Measurements from ENCODE around the gene HPCAL4.

Gene HPCAL4

GRCh38 chr1:39671433-39671792 lies 19.8 kb downstream of the HPCAL4 start:
- no peak overlapping the region for H3K9ac ChIP-seq (ENCODE audit: low read length in 5 of 5)
- peaks cover 0 to 25% (median 16%) of the 10 kb centered on the region in 5 donors for H3K4me1 ChIP-seq (ENCODE audit: control insufficient read depth in 5 of 5, insufficient read depth in 5 of 5, low read length in 5 of 5)
- peaks cover 3 to 31% (median 21%) of the 10 kb centered on the region in 5 donors for H3K27me3 ChIP-seq (ENCODE audit: control insufficient read depth in 5 of 5, insufficient read depth in 4 of 5, low read length in 5 of 5)
- H3K9me3 ChIP-seq (ENCODE audit: control insufficient read depth in 5 of 5, low read length in 5 of 5) = no peaks in the 10 kb centered on the region
- H3K27ac ChIP-seq (ENCODE audit: low read depth, low read length) = no peak overlapping the region
- H3K4me3 ChIP-seq (ENCODE audit: low read depth in 1 of 5, low read length in 5 of 5) = peak overlapping the region; percentile 39 to 67 (median 52)
- no peaks in the 10 kb centered on the region for H3K36me3 ChIP-seq (ENCODE audit: control insufficient read depth in 5 of 5, insufficient read depth in 5 of 5, low read length in 5 of 5)

GRCh38 chr1:39670689-39671088 lies 20.5 kb downstream of the HPCAL4 start:
- no peaks in the 10 kb centered on the region for H3K9me3 ChIP-seq (ENCODE audit: control insufficient read depth in 5 of 5, low read length in 5 of 5)
- no peaks in the 10 kb centered on the region for H3K36me3 ChIP-seq (ENCODE audit: control insufficient read depth in 5 of 5, insufficient read depth in 5 of 5, low read length in 5 of 5)
- peaks cover 0 to 25% (median 16%) of the 10 kb centered on the region in 5 donors for H3K4me1 ChIP-seq (ENCODE audit: control insufficient read depth in 5 of 5, insufficient read depth in 5 of 5, low read length in 5 of 5)
- H3K9ac ChIP-seq (ENCODE audit: low read length in 5 of 5) = no peak overlapping the region
- H3K27ac ChIP-seq (ENCODE audit: low read depth, low read length) = no peak overlapping the region
- H3K27me3 ChIP-seq (ENCODE audit: control insufficient read depth in 5 of 5, insufficient read depth in 4 of 5, low read length in 5 of 5) = peaks cover 3 to 31% (median 21%) of the 10 kb centered on the region in 5 donors
- H3K4me3 ChIP-seq (ENCODE audit: low read depth in 1 of 5, low read length in 5 of 5) = no peak overlapping the region

DNA sequence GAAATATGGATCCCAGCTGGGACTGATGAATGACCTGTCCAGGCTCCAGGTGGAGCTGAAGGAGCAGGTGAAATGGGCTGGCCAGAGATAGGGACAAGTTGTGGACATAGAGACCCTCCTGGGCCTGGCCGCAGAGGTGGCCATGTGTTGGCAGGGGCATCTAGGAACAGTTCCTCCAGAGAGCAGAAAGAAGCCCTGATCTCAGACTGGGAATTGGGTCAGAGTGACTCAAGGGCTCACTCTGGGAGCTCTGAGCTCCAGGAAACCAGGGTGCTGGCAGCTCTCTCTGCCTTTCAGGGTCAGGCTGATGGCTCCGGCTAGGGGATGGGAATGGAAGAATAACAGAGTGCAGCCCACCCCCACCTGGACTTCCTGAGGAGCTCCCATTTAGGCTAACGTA lies 22.3 kb downstream of the HPCAL4 start:
- Histone ChIP-seq H3K9ac (ENCODE audit: low read length in 5 of 5) (no peak overlapping the region), H3K4me1 (ENCODE audit: control insufficient read depth in 5 of 5, insufficient read depth in 5 of 5, low read length in 5 of 5) (peaks cover 0 to 25% (median 16%) of the 10 kb centered on the region in 5 donors), H3K4me3 (ENCODE audit: low read depth in 1 of 5, low read length in 5 of 5) (no peak overlapping the region), H3K9me3 (ENCODE audit: control insufficient read depth in 5 of 5, low read length in 5 of 5) (no peaks in the 10 kb centered on the region), H3K27ac (ENCODE audit: low read depth, low read length) (no peak overlapping the region), H3K36me3 (ENCODE audit: control insufficient read depth in 5 of 5, insufficient read depth in 5 of 5, low read length in 5 of 5) (no peaks in the 10 kb centered on the region), H3K27me3 (ENCODE audit: control insufficient read depth in 5 of 5, insufficient read depth in 4 of 5, low read length in 5 of 5) (peaks cover 0 to 28% (median 20%) of the 10 kb centered on the region in 5 donors)

- peaks cover 0 to 25% (median 16%) of the 10 kb centered on the region in 5 donors for H3K4me1 ChIP-seq (ENCODE audit: control insufficient read depth in 5 of 5, insufficient read depth in 5 of 5, low read length in 5 of 5)
- no peak overlapping the region for H3K27ac ChIP-seq (ENCODE audit: low read depth, low read length)
- H3K27me3 ChIP-seq (ENCODE audit: control insufficient read depth in 5 of 5, insufficient read depth in 4 of 5, low read length in 5 of 5) = peaks cover 0 to 28% (median 20%) of the 10 kb centered on the region in 5 donors
- no peaks in the 10 kb centered on the region for H3K9me3 ChIP-seq (ENCODE audit: control insufficient read depth in 5 of 5, low read length in 5 of 5)
- H3K4me3 ChIP-seq (ENCODE audit: low read depth in 1 of 5, low read length in 5 of 5) = no peak overlapping the region
- H3K36me3 ChIP-seq (ENCODE audit: control insufficient read depth in 5 of 5, insufficient read depth in 5 of 5, low read length in 5 of 5) = no peaks in the 10 kb centered on the region
- H3K9ac ChIP-seq (ENCODE audit: low read length in 5 of 5) = no peak overlapping the region
These were observed 23.1 kb downstream of the HPCAL4 start for GRCh38 chr1:39668111-39668510.

DNA sequence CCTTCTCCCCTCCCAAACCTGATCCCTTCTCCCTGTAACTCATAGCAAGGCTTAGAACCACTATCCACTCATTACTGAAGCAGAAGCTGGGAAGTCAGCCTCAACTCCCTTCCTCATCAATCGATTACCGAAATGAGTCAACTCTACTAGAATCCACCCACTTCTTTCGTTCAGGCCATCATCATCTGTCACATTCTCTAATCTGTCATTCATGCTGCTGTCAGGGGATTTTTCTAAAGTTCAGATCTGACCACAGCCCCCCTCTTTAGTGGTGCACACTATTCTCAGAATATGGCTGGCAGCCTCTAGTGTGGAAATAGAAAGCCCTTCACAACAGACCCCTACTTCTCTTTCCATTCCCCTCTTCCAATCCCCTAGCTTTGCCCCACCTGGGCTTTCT lies 24.5 kb downstream of the HPCAL4 start:
- H3K9ac ChIP-seq (ENCODE audit: low read length in 5 of 5) = no peak overlapping the region
- no peaks in the 10 kb centered on the region for H3K36me3 ChIP-seq (ENCODE audit: control insufficient read depth in 5 of 5, insufficient read depth in 5 of 5, low read length in 5 of 5)
- peaks cover 0 to 22% (median 13%) of the 10 kb centered on the region in 5 donors for H3K27me3 ChIP-seq (ENCODE audit: control insufficient read depth in 5 of 5, insufficient read depth in 4 of 5, low read length in 5 of 5)
- H3K4me1 ChIP-seq (ENCODE audit: control insufficient read depth in 5 of 5, insufficient read depth in 5 of 5, low read length in 5 of 5) = peaks cover 0 to 16% (median 8%) of the 10 kb centered on the region in 5 donors
- H3K9me3 ChIP-seq (ENCODE audit: control insufficient read depth in 5 of 5, low read length in 5 of 5) = no peaks in the 10 kb centered on the region
- no peak overlapping the region for H3K27ac ChIP-seq (ENCODE audit: low read depth, low read length)
- H3K4me3 ChIP-seq (ENCODE audit: low read depth in 1 of 5, low read length in 5 of 5) = no peak overlapping the region

GRCh38 chr1:39663559-39663958 lies 27.7 kb downstream of the HPCAL4 start:
- Histone ChIP-seq H3K9ac (ENCODE audit: low read length in 5 of 5) (no peak overlapping the region), H3K27me3 (ENCODE audit: control insufficient read depth in 5 of 5, insufficient read depth in 4 of 5, low read length in 5 of 5) (peaks cover 0 to 11% (median 0%) of the 10 kb centered on the region in 5 donors), H3K36me3 (ENCODE audit: control insufficient read depth in 5 of 5, insufficient read depth in 5 of 5, low read length in 5 of 5) (no peaks in the 10 kb centered on the region), H3K4me3 (ENCODE audit: low read depth in 1 of 5, low read length in 5 of 5) (no peak overlapping the region), H3K9me3 (ENCODE audit: control insufficient read depth in 5 of 5, low read length in 5 of 5) (no peaks in the 10 kb centered on the region), H3K4me1 (ENCODE audit: control insufficient read depth in 5 of 5, insufficient read depth in 5 of 5, low read length in 5 of 5) (no peaks in the 10 kb centered on the region), H3K27ac (ENCODE audit: low read depth, low read length) (no peak overlapping the region)

DNA sequence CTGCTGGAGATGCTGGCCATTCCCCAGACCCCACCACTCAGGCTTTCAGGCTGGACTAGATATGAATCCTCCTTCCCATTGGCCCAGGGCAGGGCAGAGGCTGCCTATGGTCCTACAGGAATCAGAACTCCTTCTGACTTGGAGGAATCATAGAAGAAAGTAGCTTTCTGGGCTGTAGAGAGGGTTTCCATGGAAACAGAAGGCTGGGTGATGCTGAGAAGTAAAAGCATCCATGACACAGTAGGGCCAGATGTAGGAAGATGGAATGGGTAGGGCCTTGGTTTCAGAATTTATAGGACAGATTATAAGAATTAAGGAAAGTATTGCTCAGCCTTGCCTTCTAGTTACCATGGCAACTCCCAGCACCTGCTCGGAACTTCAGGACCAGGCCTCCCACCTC lies 28.4 kb downstream of the HPCAL4 start:
- H3K27ac ChIP-seq (ENCODE audit: low read depth, low read length) = no peak overlapping the region
- no peaks in the 10 kb centered on the region for H3K9me3 ChIP-seq (ENCODE audit: control insufficient read depth in 5 of 5, low read length in 5 of 5)
- H3K27me3 ChIP-seq (ENCODE audit: control insufficient read depth in 5 of 5, insufficient read depth in 4 of 5, low read length in 5 of 5) = peaks cover 0 to 12% (median 1%) of the 10 kb centered on the region in 5 donors
- peaks cover 0 to 1% (median 0%) of the 10 kb centered on the region in 5 donors for H3K4me1 ChIP-seq (ENCODE audit: control insufficient read depth in 5 of 5, insufficient read depth in 5 of 5, low read length in 5 of 5)
- no peak overlapping the region for H3K4me3 ChIP-seq (ENCODE audit: low read depth in 1 of 5, low read length in 5 of 5)
- no peaks in the 10 kb centered on the region for H3K36me3 ChIP-seq (ENCODE audit: control insufficient read depth in 5 of 5, insufficient read depth in 5 of 5, low read length in 5 of 5)
- no peak overlapping the region for H3K9ac ChIP-seq (ENCODE audit: low read length in 5 of 5)

DNA sequence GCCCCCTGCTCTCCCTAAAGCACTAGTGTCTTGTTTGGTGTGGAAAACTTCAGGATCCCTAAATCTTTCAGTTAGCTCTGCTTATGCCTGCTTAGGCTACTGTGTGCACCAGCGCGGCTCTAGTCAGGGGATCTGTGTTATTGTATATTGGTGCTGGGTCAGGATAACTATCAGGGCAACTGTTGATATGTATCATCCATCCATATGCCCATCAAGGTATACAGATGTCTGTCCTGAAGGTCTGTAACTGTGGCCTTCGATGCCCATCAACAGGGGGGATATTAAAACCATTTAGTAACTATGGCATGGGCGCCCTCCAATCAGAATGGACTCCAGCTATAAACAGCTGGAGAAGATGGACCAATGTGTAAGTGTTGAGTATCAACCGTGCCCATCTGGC lies 31.7 kb downstream of the HPCAL4 start:
- H3K36me3 ChIP-seq (ENCODE audit: control insufficient read depth in 5 of 5, insufficient read depth in 5 of 5, low read length in 5 of 5) = no peaks in the 10 kb centered on the region
- no peak overlapping the region for H3K9ac ChIP-seq (ENCODE audit: low read length in 5 of 5)
- peaks cover 0 to 3% (median 0%) of the 10 kb centered on the region in 5 donors for H3K4me1 ChIP-seq (ENCODE audit: control insufficient read depth in 5 of 5, insufficient read depth in 5 of 5, low read length in 5 of 5)

DNA sequence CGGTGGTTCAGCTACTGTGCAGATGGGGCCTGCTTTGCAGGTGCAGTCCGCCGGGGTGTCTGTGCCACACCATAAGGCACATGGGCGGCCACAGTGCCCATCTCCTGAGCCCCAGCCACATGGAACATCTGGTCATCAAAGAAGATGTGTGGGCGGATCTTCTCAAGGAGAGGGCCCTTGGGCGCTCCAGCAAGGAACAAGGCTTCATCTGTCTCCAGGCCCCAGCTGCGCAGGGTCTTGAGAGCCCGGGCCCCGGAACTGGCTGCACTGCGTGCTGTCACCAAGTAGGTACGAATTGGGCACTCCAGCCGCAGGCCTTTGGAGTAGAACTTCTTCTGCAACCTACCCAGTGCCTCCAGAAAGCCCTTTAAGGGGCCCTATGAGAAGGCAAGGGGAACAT lies 32.1 kb downstream of the HPCAL4 start:
- Histone ChIP-seq H3K27me3 (ENCODE audit: control insufficient read depth in 5 of 5, insufficient read depth in 4 of 5, low read length in 5 of 5) (peaks cover 0 to 11% (median 3%) of the 10 kb centered on the region in 5 donors), H3K4me3 (ENCODE audit: low read depth in 1 of 5, low read length in 5 of 5) (no peak overlapping the region), H3K9ac (ENCODE audit: low read length in 5 of 5) (no peak overlapping the region), H3K9me3 (ENCODE audit: control insufficient read depth in 5 of 5, low read length in 5 of 5) (no peaks in the 10 kb centered on the region), H3K27ac (ENCODE audit: low read depth, low read length) (no peak overlapping the region), H3K4me1 (ENCODE audit: control insufficient read depth in 5 of 5, insufficient read depth in 5 of 5, low read length in 5 of 5) (peaks cover 0 to 3% (median 0%) of the 10 kb centered on the region in 5 donors), H3K36me3 (ENCODE audit: control insufficient read depth in 5 of 5, insufficient read depth in 5 of 5, low read length in 5 of 5) (no peaks in the 10 kb centered on the region)

More for the DNA sequence above, 31.7 kb downstream of the HPCAL4 start:
- Histone ChIP-seq H3K27me3 (ENCODE audit: control insufficient read depth in 5 of 5, insufficient read depth in 4 of 5, low read length in 5 of 5) (peaks cover 0 to 11% (median 3%) of the 10 kb centered on the region in 5 donors), H3K9me3 (ENCODE audit: control insufficient read depth in 5 of 5, low read length in 5 of 5) (no peaks in the 10 kb centered on the region), H3K27ac (ENCODE audit: low read depth, low read length) (no peak overlapping the region), H3K4me3 (ENCODE audit: low read depth in 1 of 5, low read length in 5 of 5) (no peak overlapping the region)

DNA sequence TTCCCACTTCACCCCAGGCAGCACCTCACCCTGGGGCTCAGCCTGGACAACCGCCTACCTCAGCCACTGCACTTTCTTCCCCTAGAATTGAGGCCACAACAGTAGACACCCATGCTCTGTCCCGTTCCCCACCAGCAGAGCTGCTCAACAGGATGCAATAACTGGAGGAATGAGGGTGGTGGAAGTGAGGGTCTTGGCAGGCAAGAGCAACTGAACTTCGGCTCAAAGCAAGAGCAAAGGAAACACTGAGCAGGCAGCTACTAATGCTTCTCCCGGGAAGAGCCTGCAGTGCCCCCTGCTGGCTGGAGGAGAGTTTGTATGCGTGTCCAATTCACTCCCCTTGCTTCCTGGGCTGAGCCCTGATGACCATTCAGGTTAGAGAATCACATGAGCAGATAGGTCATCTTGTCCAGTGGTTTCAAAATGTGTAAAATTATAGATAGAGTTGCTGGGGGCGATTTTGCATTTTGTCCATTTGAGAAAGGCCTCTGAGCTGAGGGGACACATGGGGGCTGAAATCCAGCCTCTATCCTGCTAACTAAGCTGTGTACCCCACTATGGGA lies 33.2 kb downstream of the HPCAL4 start:
- no peak overlapping the region for H3K4me3 ChIP-seq (ENCODE audit: low read depth in 1 of 5, low read length in 5 of 5)
- no peak overlapping the region for H3K27ac ChIP-seq (ENCODE audit: low read depth, low read length)
- H3K9ac ChIP-seq (ENCODE audit: low read length in 5 of 5) = no peak overlapping the region
- peaks cover 0 to 12% (median 4%) of the 10 kb centered on the region in 5 donors for H3K4me1 ChIP-seq (ENCODE audit: control insufficient read depth in 5 of 5, insufficient read depth in 5 of 5, low read length in 5 of 5)
- no peaks in the 10 kb centered on the region for H3K9me3 ChIP-seq (ENCODE audit: control insufficient read depth in 5 of 5, low read length in 5 of 5)
- H3K36me3 ChIP-seq (ENCODE audit: control insufficient read depth in 5 of 5, insufficient read depth in 5 of 5, low read length in 5 of 5) = no peaks in the 10 kb centered on the region
- H3K27me3 ChIP-seq (ENCODE audit: control insufficient read depth in 5 of 5, insufficient read depth in 4 of 5, low read length in 5 of 5) = peaks cover 0 to 15% (median 3%) of the 10 kb centered on the region in 5 donors
